H54 (cell line): ENCODE results near the gene CRCP.

Source experiments
- DNase-seq: peaks from one replicate; pipeline ENCODE4 v3.0.0; 2011; ENCODE audit warnings: low spot score, mixed read lengths; ENCODE audit not compliant: insufficient read length
- FAIRE-seq: peaks from 3 replicates; lab custom pipeline; 2011; peaks lifted over from hg19 to GRCh38; lab: Jason Lieb, UNC
- POLR2A ChIP-seq: IDR thresholded peaks from 2 replicates; pipeline ENCODE4 v1.6.1; 2011; ENCODE audit warnings: low read depth, mild to moderate bottlenecking, low read length

CRCP gene

DNA sequence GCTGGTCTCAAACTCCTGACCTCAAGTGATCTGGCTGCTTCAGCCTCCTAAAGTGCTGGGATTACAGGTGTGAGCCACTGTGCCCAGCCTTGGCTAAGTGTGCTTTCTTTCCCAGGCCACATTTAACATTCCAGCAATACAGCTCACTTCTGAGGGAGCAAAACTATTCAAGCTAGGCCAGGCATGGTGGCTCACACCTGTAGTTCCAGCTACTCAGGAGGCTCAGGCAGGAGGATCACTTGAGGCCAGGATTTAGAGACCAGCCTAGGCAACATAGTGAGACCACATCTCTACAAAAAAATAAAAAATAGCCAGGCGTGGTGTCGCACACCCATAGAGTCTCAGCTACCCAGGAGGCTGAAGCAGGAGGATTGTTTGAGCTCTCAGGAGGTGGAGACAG lies 67.2 kb downstream of the CRCP start:
- TF ChIP-seq POLR2A, result no peak
- no peak for FAIRE-seq
- DNase-seq, result no peak

DNA sequence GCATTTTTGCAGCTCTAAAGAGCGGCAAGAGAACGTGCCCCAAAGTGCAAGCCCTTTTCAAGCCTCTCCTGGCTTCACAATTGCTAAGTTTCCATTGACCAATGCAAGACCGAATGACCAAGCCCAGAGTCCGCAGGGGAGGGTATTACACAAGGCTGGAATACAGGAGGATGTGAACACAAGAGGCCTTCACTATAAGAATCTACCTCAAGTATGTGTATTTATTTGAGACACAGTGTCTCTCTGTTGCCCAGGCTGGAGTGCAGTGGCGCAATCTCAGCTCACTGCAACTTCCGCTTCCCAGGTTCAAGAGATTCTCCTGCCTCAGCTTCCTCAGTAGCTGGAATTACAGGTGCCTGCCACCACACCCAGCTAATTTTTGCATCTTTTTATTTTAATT lies 68.3 kb downstream of the CRCP start:
- FAIRE-seq (no peak), DNase-seq (no peak)
- no peak for TF ChIP-seq POLR2A

DNA sequence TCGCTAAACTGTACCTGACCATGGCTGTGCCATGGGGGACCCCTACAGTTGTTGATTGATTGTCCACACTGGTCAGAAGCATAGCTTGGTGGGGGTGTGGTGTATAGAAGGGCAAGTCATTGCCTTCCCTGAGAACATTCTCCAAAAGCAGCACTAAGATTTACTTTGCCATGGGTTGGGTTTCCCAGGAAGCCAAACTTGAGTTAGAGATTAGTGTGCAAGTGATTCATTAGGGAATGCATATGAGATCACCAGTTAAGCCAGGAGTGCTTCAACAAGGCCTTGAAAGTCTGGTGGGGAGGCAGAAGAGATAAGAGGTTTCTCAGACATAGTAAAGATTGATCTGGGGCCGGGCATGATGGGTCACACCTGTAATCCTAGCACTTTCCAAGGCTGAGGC lies 69.1 kb downstream of the CRCP start:
- TF ChIP-seq POLR2A, result no peak
- FAIRE-seq (no peak), DNase-seq (peak; percentile 68)

DNA sequence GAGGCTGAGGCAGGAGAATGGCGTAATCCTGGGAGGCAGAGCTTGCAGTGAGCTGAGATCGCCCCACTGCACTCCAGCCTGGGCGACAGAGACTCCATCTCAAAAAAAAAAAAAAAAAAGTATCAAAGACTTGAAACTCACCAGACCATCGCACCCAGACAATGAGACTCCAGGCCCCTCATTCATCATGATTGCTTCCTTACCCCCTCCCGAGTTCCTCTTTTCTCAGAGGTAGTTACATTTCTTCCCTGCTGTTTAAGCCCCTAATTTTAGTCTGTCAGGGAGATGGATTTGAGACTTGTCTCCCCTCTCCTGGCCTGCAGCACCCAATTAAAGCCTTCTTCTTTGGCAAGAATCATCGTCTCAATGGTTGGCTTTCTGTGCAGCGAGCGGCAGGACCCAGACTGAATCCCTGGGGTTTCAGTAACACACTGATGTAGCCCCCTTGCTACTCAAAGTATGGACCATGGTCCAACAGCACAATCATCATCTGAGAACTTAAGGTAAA lies 71.1 kb downstream of the CRCP start:
- DNase-seq (no peak), FAIRE-seq (no peak)
- no peak for TF ChIP-seq POLR2A

DNA sequence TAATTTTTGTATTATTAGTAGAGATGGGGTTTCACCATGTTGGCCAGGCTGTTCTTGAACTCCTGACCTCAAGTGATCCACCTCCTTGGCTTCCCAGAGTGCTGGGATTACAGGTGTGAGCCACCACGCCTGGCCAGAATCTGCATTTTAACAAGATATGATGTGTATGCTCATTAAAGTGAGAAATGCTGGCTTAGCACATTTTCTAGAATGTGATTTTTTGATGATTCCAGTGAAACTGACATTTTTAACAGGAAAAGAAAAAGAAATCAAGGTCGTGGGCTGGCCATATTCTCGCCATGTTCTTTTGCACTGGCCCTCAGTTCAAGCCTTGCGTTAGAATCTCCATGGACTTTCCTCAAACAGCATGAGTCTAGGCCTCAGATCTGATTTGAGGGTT lies 72.3 kb downstream of the CRCP start:
- TF ChIP-seq POLR2A, result no peak
- FAIRE-seq, result no peak
- DNase-seq, result no peak

DNA sequence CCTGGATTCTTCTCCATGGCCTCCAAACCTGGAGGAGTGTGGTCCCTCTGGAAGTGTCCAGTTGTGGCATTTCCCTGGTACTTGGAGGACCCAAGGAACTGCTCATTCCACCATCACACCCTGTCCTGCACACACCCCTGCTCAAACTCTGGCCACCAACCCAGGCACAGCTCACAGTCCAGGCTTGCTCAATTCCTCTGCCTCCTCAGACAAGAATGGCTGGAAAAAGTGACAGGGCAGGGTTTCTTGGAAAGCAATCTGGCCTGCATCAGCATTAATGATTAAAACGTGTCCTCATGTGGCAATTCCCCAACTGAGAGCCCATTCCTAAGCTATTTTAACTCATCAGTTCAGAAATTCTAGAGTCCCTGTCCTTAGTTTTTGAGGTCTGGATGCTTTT lies 73.3 kb downstream of the CRCP start:
- DNase-seq, result no peak
- no peak for TF ChIP-seq POLR2A
- FAIRE-seq, result no peak

DNA sequence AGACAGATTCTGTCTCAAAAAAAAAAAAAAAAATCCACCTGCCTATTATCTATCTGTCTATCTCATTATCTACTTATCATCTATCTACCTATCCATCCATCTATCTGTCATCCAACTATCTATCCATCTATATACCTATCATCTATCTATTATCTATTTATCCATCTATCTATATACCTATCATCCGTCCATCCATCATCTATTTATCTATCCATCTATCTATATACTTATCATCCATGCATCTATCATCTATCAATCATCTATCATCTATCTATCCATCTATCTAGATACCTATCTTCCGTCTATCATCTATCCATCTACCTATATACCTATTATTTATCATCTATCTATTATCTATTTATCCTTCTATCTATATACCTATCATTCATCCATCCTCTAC lies 74.0 kb downstream of the CRCP start:
- DNase-seq (no peak), FAIRE-seq (no peak)
- no peak for TF ChIP-seq POLR2A

DNA sequence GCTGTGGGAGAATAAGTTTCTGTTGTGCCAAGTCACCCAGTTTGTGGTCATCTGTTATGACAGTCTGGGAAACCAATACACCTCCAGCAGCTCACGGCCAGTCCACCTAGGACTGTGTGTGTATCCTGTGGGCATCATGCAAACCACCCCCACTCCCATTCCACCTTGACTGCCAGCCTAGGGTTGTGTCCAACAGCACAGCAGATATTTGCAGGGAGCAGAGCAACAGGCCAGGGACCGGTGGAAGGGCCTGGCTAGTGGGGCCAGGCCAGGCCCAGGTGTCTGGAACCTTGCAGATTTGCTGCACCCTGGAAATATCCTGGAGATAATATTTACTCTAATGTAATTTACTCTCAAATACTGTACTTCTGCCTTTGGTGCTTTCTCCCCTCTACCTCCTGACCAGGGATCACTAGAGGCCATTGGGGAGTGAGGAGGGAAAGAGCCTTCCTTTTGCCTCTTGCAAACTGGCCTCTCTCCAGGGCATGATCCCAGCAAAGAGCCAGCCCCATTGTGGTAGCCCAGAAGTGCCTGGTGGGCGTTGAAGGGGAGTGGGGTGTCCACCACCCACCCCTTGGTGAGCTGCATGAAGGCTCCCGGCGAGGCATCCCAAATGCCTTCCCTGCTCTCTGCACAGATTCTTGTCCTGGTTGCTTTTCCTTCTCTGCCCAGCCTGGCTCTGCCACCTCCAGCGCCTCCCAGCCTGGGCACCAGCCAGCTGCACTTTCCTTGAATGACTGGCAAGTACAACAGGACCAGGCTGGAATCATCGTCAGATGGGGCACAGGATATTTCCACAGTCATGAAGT lies 75.3 kb downstream of the CRCP start:
- FAIRE-seq, result no peak
- TF ChIP-seq POLR2A, result no peak
- DNase-seq, result no peak

DNA sequence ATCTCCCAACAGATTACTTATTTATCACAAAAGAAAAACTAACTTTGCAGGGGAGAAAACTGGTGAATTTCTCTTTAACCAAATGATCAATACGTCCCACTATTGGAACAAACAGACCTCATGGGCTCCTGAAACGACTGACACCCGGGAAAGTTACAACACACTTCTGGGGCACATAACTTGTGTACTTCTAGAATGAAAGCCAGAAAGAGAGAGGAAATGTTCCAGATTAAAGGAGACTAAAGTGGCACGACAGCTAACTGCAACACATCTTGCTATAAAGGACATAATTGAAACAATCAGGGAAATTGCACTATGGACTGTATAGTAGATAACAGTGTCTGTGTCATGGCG lies 75.8 kb downstream of the CRCP start:
- TF ChIP-seq POLR2A, result no peak
- DNase-seq, result no peak
- no peak for FAIRE-seq

DNA sequence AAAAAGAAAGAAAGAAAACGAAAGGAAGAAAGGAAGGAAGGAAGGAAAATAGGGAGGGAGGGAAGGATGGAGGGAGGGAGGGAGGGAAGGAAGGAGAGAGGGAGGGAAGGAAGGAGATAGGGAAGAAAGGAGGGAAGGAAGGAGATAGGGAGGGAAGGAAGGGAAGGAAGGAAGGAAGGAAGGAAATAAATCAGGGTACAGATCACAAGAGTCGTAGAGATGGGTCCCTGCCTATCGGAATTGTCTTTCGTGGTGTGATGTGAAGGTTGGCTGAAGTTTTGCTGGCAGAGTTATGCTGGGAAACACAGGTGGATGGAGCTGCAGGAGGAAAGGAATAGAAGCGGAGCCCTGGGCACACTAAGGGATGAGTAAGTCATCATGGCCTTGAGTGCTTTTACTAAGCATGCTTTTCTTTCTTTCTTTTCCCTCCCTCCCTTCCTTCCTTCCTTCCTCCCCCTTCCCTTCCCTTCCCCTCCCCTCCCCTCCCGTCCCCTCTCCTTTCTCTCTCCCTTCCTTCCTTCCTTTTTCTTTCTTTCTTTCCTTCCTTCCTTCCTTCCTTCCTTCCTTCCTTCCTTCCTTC lies 78.6 kb downstream of the CRCP start:
- TF ChIP-seq POLR2A, result no peak
- DNase-seq (no peak), FAIRE-seq (no peak)

DNA sequence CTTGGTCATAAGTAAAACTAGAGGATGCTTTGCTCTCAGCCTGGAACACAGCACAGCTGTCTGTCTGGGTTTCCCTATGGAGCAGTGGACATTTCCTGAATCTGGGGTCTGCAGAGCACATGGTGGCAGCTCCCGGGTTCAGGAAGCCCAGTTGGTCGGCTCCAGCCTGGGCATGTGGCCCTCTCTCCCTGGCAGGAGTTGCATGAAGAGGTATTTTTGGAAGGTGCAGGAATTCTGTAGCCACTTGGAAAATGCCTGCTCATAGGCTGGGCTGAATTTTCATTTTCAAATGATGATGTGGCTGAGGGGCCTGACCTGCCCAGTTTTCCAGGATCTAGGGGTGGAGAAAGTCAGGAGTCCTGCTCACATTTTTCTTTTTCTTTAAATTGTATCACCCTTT lies 83.8 kb downstream of the CRCP start:
- TF ChIP-seq POLR2A, result no peak
- no peak for FAIRE-seq

DNA sequence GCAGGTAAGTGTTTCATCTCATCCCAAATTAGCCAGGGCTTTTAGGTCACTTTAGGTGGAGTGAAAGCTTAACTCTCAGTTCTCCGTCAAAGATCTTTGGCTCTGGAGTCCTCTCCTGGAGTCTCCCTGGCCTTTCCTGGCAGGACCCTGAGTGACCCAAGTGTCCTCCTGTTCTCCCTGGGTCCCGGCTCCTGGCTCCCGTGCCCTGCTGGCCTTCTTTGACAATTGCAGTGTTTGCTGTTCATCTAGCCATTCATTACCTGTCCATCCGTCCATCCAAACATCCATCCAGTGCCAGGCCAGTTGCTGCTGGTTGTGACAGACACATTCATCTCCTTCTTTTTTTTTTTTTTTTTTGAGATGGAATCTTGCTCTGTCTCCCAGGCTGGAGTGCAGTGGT lies 84.3 kb downstream of the CRCP start:
- FAIRE-seq (no peak), DNase-seq (no peak)
- no peak for TF ChIP-seq POLR2A

More for the DNA sequence above, 83.8 kb downstream of the CRCP start:
- DNase-seq, result no peak

DNA sequence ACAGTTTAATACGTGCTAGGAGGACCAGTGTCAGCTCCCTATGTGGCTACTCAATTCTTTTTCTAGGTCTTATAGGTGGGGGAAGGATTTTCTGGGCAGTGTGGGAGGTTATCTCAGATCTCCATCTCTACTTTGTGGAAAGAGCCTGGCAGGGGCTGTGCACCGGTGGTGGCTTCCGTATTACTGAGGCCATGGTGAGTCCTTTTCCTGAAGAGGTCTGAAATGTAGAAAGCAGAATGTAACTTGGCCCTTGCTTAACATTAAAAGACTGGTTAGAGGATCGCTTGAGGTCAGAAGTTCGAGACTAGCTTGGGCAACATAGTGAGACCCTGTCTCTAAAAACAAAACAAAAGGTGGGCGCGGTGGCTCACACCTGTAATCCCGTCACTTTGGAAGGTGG lies 87.8 kb downstream of the CRCP start:
- TF ChIP-seq POLR2A, result no peak
- no peak for DNase-seq
- FAIRE-seq, result no peak
